IMR-90 (cell line): Measurements from ENCODE around the gene CCK.

Source experiments
- BHLHE40 ChIP-seq: fragments of 150-350 bp; IDR thresholded peaks from 2 replicates; pipeline ENCODE4 v1.6.1; 2016; ENCODE audit warnings: mild to moderate bottlenecking, low read depth, low read length
- CEBPB ChIP-seq: IDR thresholded peaks from 2 replicates; pipeline ENCODE4 v1.6.1; 2012; ENCODE audit warnings: low read depth, low read length, improper control_type of control experiment
- MAZ ChIP-seq: IDR thresholded peaks from 2 replicates; pipeline ENCODE4 v1.6.1; 2012; ENCODE audit warnings: low read depth, mild to moderate bottlenecking, low read length, improper control_type of control experiment, moderate library complexity, borderline replicate concordance
- NFE2L2 ChIP-seq: fragments of 150-350 bp; IDR thresholded peaks from 2 replicates; pipeline ENCODE4 v1.6.1; 2016; ENCODE audit warnings: low read depth, mild to moderate bottlenecking, low read length
- POLR2A ChIP-seq: IDR thresholded peaks from 2 replicates; pipeline ENCODE4 v1.6.1; 2012; ENCODE audit warnings: mild to moderate bottlenecking, low read depth, low read length
- RAD21 ChIP-seq: IDR thresholded peaks from 2 replicates; pipeline ENCODE4 v1.6.1; 2012; ENCODE audit warnings: low read length, improper control_type of control experiment
- RCOR1 ChIP-seq: IDR thresholded peaks from 2 replicates; pipeline ENCODE4 v1.6.1; 2012; ENCODE audit warnings: mild to moderate bottlenecking, low read length, improper control_type of control experiment; ENCODE audit not compliant: insufficient replicate concordance
- RFX5 ChIP-seq: IDR thresholded peaks from 2 replicates; pipeline ENCODE4 v1.8.0; 2012; ENCODE audit warnings: low read depth, mild to moderate bottlenecking, low read length, moderate library complexity
- SMC3 ChIP-seq: fragments of 150-350 bp; IDR thresholded peaks from 2 replicates; pipeline ENCODE4 v1.6.1; 2016; ENCODE audit warnings: low read depth, mild to moderate bottlenecking, antibody characterized with exemption, low read length, moderate library complexity
- TF ChIP-seq, protein P1 (sequence below): conservative IDR thresholded peaks from 2 replicates; pipeline ENCODE4 v1.5.1; 2012; ENCODE audit warnings: mild to moderate bottlenecking, low read depth, low read length, improper control_type of control experiment
- TF ChIP-seq, protein P2 (sequence below): fragments of 150-350 bp; IDR thresholded peaks from 2 replicates; pipeline ENCODE4 v1.6.1; 2016; ENCODE audit warnings: low read depth, mild to moderate bottlenecking, low read length, moderate library complexity, borderline replicate concordance

DNA sequence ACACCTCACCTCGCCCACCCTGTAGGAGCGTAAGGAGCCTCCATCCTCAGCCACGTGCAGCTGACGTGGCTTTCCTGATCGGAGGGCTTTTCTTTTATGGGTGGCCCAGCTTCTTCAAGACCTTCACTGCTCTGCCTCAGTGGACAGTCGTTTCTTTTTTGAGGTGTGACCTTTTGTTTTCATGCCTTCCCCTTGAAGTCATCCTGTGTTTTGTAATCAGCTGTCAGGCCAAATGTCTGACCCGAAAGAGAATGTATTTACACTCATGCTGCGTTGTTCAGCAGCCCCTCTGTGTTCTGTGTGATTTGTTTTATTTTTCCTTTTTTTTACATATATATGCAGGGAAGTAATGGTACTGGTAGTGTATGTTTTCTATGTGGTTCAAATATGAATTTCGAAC lies 41.8 kb downstream of the CCK start:
- TF ChIP-seq, protein P1, sequence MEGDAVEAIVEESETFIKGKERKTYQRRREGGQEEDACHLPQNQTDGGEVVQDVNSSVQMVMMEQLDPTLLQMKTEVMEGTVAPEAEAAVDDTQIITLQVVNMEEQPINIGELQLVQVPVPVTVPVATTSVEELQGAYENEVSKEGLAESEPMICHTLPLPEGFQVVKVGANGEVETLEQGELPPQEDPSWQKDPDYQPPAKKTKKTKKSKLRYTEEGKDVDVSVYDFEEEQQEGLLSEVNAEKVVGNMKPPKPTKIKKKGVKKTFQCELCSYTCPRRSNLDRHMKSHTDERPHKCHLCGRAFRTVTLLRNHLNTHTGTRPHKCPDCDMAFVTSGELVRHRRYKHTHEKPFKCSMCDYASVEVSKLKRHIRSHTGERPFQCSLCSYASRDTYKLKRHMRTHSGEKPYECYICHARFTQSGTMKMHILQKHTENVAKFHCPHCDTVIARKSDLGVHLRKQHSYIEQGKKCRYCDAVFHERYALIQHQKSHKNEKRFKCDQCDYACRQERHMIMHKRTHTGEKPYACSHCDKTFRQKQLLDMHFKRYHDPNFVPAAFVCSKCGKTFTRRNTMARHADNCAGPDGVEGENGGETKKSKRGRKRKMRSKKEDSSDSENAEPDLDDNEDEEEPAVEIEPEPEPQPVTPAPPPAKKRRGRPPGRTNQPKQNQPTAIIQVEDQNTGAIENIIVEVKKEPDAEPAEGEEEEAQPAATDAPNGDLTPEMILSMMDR: no peak
- TF ChIP-seq RAD21 (no peak), POLR2A (no peak), BHLHE40 (no peak), RCOR1 (no peak), RFX5 (no peak), SMC3 (no peak), MAZ (no peak), CEBPB (no peak), NFE2L2 (no peak)
- TF ChIP-seq, protein P2, sequence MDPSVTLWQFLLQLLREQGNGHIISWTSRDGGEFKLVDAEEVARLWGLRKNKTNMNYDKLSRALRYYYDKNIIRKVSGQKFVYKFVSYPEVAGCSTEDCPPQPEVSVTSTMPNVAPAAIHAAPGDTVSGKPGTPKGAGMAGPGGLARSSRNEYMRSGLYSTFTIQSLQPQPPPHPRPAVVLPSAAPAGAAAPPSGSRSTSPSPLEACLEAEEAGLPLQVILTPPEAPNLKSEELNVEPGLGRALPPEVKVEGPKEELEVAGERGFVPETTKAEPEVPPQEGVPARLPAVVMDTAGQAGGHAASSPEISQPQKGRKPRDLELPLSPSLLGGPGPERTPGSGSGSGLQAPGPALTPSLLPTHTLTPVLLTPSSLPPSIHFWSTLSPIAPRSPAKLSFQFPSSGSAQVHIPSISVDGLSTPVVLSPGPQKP: no peak
